Measurements from ENCODE around the gene GNB1.

The GNB1 gene

DNA sequence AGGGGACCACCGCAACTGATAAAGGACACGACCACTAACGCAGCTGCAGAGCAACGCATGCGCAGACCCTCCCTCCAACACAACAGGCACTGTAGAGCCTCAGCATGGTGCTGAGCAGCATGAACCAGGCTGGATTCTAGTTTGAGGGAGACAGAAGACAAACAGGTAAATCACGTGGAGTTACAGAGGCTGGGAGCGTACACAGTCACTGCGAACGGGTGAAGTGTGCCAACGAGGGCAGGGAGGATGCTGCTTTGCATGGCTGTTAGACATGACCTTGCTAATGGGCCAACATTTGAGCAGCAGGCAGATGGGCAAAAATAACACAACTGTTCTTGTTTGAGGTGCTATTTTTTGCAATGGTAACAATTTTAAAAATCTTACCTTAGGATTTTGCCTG lies 57.4 kb downstream of the GNB1 start:
- H3K9ac ChIP-seq (ENCODE audit: low read depth, low read length, poor library complexity) = no peak overlapping the region
- H3K79me1 ChIP-seq (ENCODE audit: low read depth, low read length) = peaks cover 5% of the 10 kb centered on the region
- no peak overlapping the region for H4K8ac ChIP-seq (ENCODE audit: low read depth, low read length)
- H3K9me3 ChIP-seq (replicated peaks in 1 of 2; ENCODE audit: control insufficient read depth in 2 of 2, insufficient read depth in 1 of 2, low read depth in 1 of 2, low read length in 2 of 2) = peaks cover 0 to under 1% of the 10 kb centered on the region in 2 donors
- no peaks in the 10 kb centered on the region for H3K27me3 ChIP-seq (ENCODE audit: control insufficient read depth in 3 of 3, insufficient read depth in 3 of 3, low read depth in 1 of 3, low read length in 3 of 3)
- no peak overlapping the region for H3K18ac ChIP-seq (ENCODE audit: low read length)
- no peak overlapping the region for H3K4ac ChIP-seq (ENCODE audit: low read length)
- no peak overlapping the region for H2BK15ac ChIP-seq (ENCODE audit: low read length)
- no peak overlapping the region for H2BK5ac ChIP-seq (ENCODE audit: low read length)
- H3K4me3 ChIP-seq (ENCODE audit: low read length in 2 of 2) = no peak overlapping the region
- H2BK120ac ChIP-seq (ENCODE audit: low read depth, low read length) = no peak overlapping the region
- H3K4me1 ChIP-seq (ENCODE audit: control insufficient read depth in 2 of 2, insufficient read depth in 1 of 2, low read depth in 1 of 2, low read length in 2 of 2) = peaks cover 14 to 18% of the 10 kb centered on the region in 2 donors
- H2AFZ ChIP-seq (ENCODE audit: low read length) = no peak overlapping the region
- H3K27ac ChIP-seq (replicated peaks; ENCODE audit: low read length) = no peak overlapping the region
- no CpG with 5 or more reads among the region's 10 CpGs for WGBS, 2 donors (ENCODE audit: extremely low coverage in 2 of 2, insufficient read length in 2 of 2, insufficient replicate concordance in 1 of 2)
- peaks cover 13 to 94% of the 10 kb centered on the region in 2 donors for H3K36me3 ChIP-seq (replicated peaks in 1 of 2; ENCODE audit: control insufficient read depth in 2 of 2, insufficient read depth in 2 of 2, low read length in 2 of 2)
- no peak overlapping the region for H2AK5ac ChIP-seq (ENCODE audit: low read depth, low read length)
- no peak overlapping the region for H3K14ac ChIP-seq (ENCODE audit: low read length)
- no peak overlapping the region for H2BK12ac ChIP-seq (ENCODE audit: low read length)
- no peak overlapping the region for H3K23ac ChIP-seq (ENCODE audit: low read depth, low read length, poor library complexity)
- no peak for DNase-seq (ENCODE audit: low spot score)
- H3K4me2 ChIP-seq (ENCODE audit: insufficient read depth, low read length, poor library complexity, severe bottlenecking) = no peak overlapping the region
- H4K91ac ChIP-seq (ENCODE audit: low read depth, low read length, poor library complexity) = no peak overlapping the region

DNA sequence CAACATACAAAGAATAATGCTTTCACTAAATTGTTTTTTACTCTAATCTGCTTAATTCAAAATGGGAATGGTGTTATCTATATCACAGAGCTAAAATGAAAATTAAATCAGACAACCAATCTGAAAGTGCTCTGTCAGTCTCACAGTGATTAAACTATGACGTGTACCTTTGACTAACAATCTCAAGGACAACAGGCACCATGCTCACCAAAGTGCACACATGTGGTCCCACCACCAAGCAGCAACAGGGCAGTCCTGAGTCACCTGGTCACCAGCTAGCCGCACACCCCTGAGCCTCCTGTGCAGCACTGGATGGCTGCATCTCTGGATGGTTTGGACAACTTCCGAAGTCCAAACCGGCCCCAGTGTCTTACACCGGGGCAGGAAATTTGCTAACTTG lies 58.1 kb downstream of the GNB1 start:
- no peak overlapping the region for H3K4me3 ChIP-seq (ENCODE audit: low read length in 2 of 2)
- H3K4me1 ChIP-seq (ENCODE audit: control insufficient read depth in 2 of 2, insufficient read depth in 1 of 2, low read depth in 1 of 2, low read length in 2 of 2) = peaks cover 14 to 18% of the 10 kb centered on the region in 2 donors
- H3K27ac ChIP-seq (replicated peaks; ENCODE audit: low read length) = no peak overlapping the region
- H2BK15ac ChIP-seq (ENCODE audit: low read length) = no peak overlapping the region
- no peak overlapping the region for H3K9ac ChIP-seq (ENCODE audit: low read depth, low read length, poor library complexity)
- no peak overlapping the region for H3K23ac ChIP-seq (ENCODE audit: low read depth, low read length, poor library complexity)
- no peak overlapping the region for H3K4me2 ChIP-seq (ENCODE audit: insufficient read depth, low read length, poor library complexity, severe bottlenecking)
- H3K27me3 ChIP-seq (ENCODE audit: control insufficient read depth in 3 of 3, insufficient read depth in 3 of 3, low read depth in 1 of 3, low read length in 3 of 3) = no peaks in the 10 kb centered on the region
- no peak overlapping the region for H2BK12ac ChIP-seq (ENCODE audit: low read length)
- no peak overlapping the region for H2BK120ac ChIP-seq (ENCODE audit: low read depth, low read length)
- H3K18ac ChIP-seq (ENCODE audit: low read length) = no peak overlapping the region
- H2BK5ac ChIP-seq (ENCODE audit: low read length) = no peak overlapping the region
- H2AFZ ChIP-seq (ENCODE audit: low read length) = no peak overlapping the region
- WGBS, 2 donors (ENCODE audit: extremely low coverage in 2 of 2, insufficient read length in 2 of 2, insufficient replicate concordance in 1 of 2) = no CpG with 5 or more reads among the region's 5 CpGs
- H3K9me3 ChIP-seq (replicated peaks in 1 of 2; ENCODE audit: control insufficient read depth in 2 of 2, insufficient read depth in 1 of 2, low read depth in 1 of 2, low read length in 2 of 2) = no peaks in the 10 kb centered on the region
- H3K36me3 ChIP-seq (replicated peaks in 1 of 2; ENCODE audit: control insufficient read depth in 2 of 2, insufficient read depth in 2 of 2, low read length in 2 of 2) = peaks cover 13 to 92% of the 10 kb centered on the region in 2 donors
- H3K14ac ChIP-seq (ENCODE audit: low read length) = no peak overlapping the region
- no peak for DNase-seq (ENCODE audit: low spot score)
- H4K8ac ChIP-seq (ENCODE audit: low read depth, low read length) = no peak overlapping the region
- no peak overlapping the region for H3K4ac ChIP-seq (ENCODE audit: low read length)
- H2AK5ac ChIP-seq (ENCODE audit: low read depth, low read length) = no peak overlapping the region
- H3K79me1 ChIP-seq (ENCODE audit: low read depth, low read length) = peaks cover 5% of the 10 kb centered on the region
- no peak overlapping the region for H4K91ac ChIP-seq (ENCODE audit: low read depth, low read length, poor library complexity)

DNA sequence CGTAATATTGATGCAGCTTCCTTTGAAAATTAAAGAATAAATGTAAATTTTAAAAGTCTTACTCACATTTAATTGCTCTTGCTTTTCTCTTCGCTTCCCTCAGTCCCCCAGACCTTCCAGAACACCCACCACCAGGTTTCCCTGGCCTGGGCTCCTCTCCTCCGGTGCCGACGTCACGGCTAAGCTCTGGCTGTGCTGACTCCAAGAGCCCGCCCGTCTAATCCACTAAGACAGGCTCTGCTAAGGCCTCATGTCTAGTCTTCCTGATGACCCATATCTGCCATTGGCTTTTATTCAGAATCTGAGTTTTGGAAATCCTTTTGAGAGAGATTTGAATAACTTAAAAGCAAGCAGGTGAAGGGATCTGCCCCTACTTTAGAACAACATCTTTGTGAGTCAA lies 58.7 kb downstream of the GNB1 start:
- Histone ChIP-seq H3K14ac (ENCODE audit: low read length) (no peak overlapping the region), H3K23ac (ENCODE audit: low read depth, low read length, poor library complexity) (no peak overlapping the region), H3K18ac (ENCODE audit: low read length) (no peak overlapping the region), H3K36me3 (replicated peaks in 1 of 2; ENCODE audit: control insufficient read depth in 2 of 2, insufficient read depth in 2 of 2, low read length in 2 of 2) (peaks cover 10 to 86% of the 10 kb centered on the region in 2 donors), H3K27me3 (ENCODE audit: control insufficient read depth in 3 of 3, insufficient read depth in 3 of 3, low read depth in 1 of 3, low read length in 3 of 3) (no peaks in the 10 kb centered on the region), H3K9ac (ENCODE audit: low read depth, low read length, poor library complexity) (no peak overlapping the region), H3K9me3 (replicated peaks in 1 of 2; ENCODE audit: control insufficient read depth in 2 of 2, insufficient read depth in 1 of 2, low read depth in 1 of 2, low read length in 2 of 2) (no peaks in the 10 kb centered on the region), H2BK5ac (ENCODE audit: low read length) (no peak overlapping the region), H4K91ac (ENCODE audit: low read depth, low read length, poor library complexity) (no peak overlapping the region), H2BK12ac (ENCODE audit: low read length) (no peak overlapping the region), H4K8ac (ENCODE audit: low read depth, low read length) (no peak overlapping the region), H3K4me3 (ENCODE audit: low read length in 2 of 2) (no peak overlapping the region), H2AFZ (ENCODE audit: low read length) (no peak overlapping the region), H3K4me2 (ENCODE audit: insufficient read depth, low read length, poor library complexity, severe bottlenecking) (no peak overlapping the region), H2BK15ac (ENCODE audit: low read length) (no peak overlapping the region), H3K79me1 (ENCODE audit: low read depth, low read length) (peaks cover 7% of the 10 kb centered on the region), H3K27ac (replicated peaks; ENCODE audit: low read length) (no peak overlapping the region), H3K4me1 (ENCODE audit: control insufficient read depth in 2 of 2, insufficient read depth in 1 of 2, low read depth in 1 of 2, low read length in 2 of 2) (peaks cover 16 to 21% of the 10 kb centered on the region in 2 donors), H2AK5ac (ENCODE audit: low read depth, low read length) (no peak overlapping the region), H3K4ac (ENCODE audit: low read length) (no peak overlapping the region), H2BK120ac (ENCODE audit: low read depth, low read length) (no peak overlapping the region)
- no CpG with 5 or more reads among the region's 8 CpGs for WGBS, 2 donors (ENCODE audit: extremely low coverage in 2 of 2, insufficient read length in 2 of 2, insufficient replicate concordance in 1 of 2)
- DNase-seq (ENCODE audit: low spot score) = no peak

DNA sequence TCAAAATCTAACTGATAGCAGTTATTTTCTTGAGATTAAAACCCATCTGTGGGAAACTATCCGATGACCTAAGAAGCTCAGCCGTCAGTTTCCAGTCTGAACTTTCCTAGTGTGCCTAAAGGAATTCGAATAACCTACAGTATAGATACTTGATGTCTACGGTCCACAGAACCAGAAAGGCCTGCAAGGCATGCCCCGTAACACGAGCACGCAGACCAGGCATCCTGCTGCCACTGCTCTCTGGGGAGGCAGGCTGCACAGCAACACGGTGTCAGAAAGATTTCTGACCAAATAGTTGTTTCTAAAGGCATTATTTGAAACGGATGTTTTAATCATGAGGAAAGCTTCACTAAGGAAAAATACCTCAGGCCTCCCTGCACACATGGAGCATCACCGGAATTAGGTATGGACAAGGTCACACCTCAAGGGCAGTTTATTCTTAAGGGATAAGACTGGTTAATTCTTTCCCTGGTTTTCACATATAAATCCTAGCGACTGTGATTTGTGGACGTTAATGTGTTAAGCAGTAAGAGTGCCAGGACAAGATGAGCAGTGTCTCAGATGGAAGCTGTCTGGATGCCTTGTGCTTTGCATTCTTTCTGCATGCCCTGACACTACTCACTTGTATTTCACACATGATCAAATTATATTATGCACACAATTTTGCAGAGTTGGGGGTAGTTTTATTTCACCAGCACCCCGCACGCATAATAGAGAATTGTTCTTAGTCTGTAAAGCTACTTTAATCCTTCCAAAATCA lies 63.6 kb downstream of the GNB1 start:
- H4K91ac ChIP-seq (ENCODE audit: low read depth, low read length, poor library complexity) = no peak overlapping the region
- H2BK120ac ChIP-seq (ENCODE audit: low read depth, low read length) = no peak overlapping the region
- H3K18ac ChIP-seq (ENCODE audit: low read length) = no peak overlapping the region
- no peak overlapping the region for H3K9ac ChIP-seq (ENCODE audit: low read depth, low read length, poor library complexity)
- no peak overlapping the region for H3K4me2 ChIP-seq (ENCODE audit: insufficient read depth, low read length, poor library complexity, severe bottlenecking)
- peaks cover 5% of the 10 kb centered on the region for H3K79me1 ChIP-seq (ENCODE audit: low read depth, low read length)
- no peak overlapping the region for H2BK12ac ChIP-seq (ENCODE audit: low read length)
- no CpG with 5 or more reads among the region's 14 CpGs for WGBS, 2 donors (ENCODE audit: extremely low coverage in 2 of 2, insufficient read length in 2 of 2, insufficient replicate concordance in 1 of 2)
- H4K8ac ChIP-seq (ENCODE audit: low read depth, low read length) = no peak overlapping the region
- H3K36me3 ChIP-seq (replicated peaks in 1 of 2; ENCODE audit: control insufficient read depth in 2 of 2, insufficient read depth in 2 of 2, low read length in 2 of 2) = peaks cover 9 to 87% of the 10 kb centered on the region in 2 donors
- H3K27me3 ChIP-seq (ENCODE audit: control insufficient read depth in 3 of 3, insufficient read depth in 3 of 3, low read depth in 1 of 3, low read length in 3 of 3) = no peaks in the 10 kb centered on the region
- H2BK15ac ChIP-seq (ENCODE audit: low read length) = no peak overlapping the region
- H3K23ac ChIP-seq (ENCODE audit: low read depth, low read length, poor library complexity) = no peak overlapping the region
- no peak overlapping the region for H3K4me3 ChIP-seq (ENCODE audit: low read length in 2 of 2)
- no peak overlapping the region for H2BK5ac ChIP-seq (ENCODE audit: low read length)
- DNase-seq (ENCODE audit: low spot score) = no peak
- H3K14ac ChIP-seq (ENCODE audit: low read length) = no peak overlapping the region
- peaks cover 0 to 2% of the 10 kb centered on the region in 2 donors for H3K9me3 ChIP-seq (replicated peaks in 1 of 2; ENCODE audit: control insufficient read depth in 2 of 2, insufficient read depth in 1 of 2, low read depth in 1 of 2, low read length in 2 of 2)
- no peak overlapping the region for H3K27ac ChIP-seq (replicated peaks; ENCODE audit: low read length)
- H3K4me1 ChIP-seq (ENCODE audit: control insufficient read depth in 2 of 2, insufficient read depth in 1 of 2, low read depth in 1 of 2, low read length in 2 of 2) = peaks cover 2 to 7% of the 10 kb centered on the region in 2 donors
- H2AK5ac ChIP-seq (ENCODE audit: low read depth, low read length) = no peak overlapping the region
- no peak overlapping the region for H3K4ac ChIP-seq (ENCODE audit: low read length)
- H2AFZ ChIP-seq (ENCODE audit: low read length) = no peak overlapping the region
